OCI-LY3 (cell line): ENCODE data around the gene OPN1LW.

Experiments used
- CTCF ChIP-seq: fragments of 200-600, 300-600 bp; sonication (generic); IDR thresholded peaks from 2 replicates; pipeline ENCODE4 v1.5.1; 2014; ENCODE audit warnings: antibody characterized with exemption, low read length, low read depth
- EZH2phosphoT487 ChIP-seq: fragments of 200-600 bp; shearing (Covaris generic); IDR thresholded peaks from 2 replicates; pipeline ENCODE4 v1.6.1; 2018; ENCODE audit warnings: antibody characterized with exemption, mixed run types, low read depth

- TF ChIP-seq CTCF (peak; percentile 73), EZH2phosphoT487 (no peak)
Measured at GRCh38 chrX:154136627-154137161, 7.3 kb upstream of the OPN1LW start.
